GM18520 (cell line): Measurements from ENCODE around the gene PEAK1.

ENCODE experiments used
- ATAC-seq: cut with Tn5 transposase; IDR thresholded peaks from one replicate; pipeline ENCODE4 v1.9.1; 2021; ENCODE audit not compliant: unreplicated experiment

The PEAK1 gene

GRCh38 chr15:77367631-77368030 is 52.3 kb downstream of the PEAK1 start:
- ATAC-seq, result no peak

- no peak for ATAC-seq
Observed at GRCh38 chr15:77361456-77361855, 58.4 kb downstream of the PEAK1 start.

GRCh38 chr15:77358545-77359240 is 61.2 kb downstream of the PEAK1 start:
- ATAC-seq, result no peak

GRCh38 chr15:77356305-77356704 is 63.6 kb downstream of the PEAK1 start:
- ATAC-seq, result no peak

GRCh38 chr15:77355321-77355720 is 64.6 kb downstream of the PEAK1 start:
- ATAC-seq, result no peak

- ATAC-seq, result no peak
Observed at GRCh38 chr15:77354063-77354462, 65.8 kb downstream of the PEAK1 start.

GRCh38 chr15:77352887-77353286 is 67.0 kb downstream of the PEAK1 start:
- no peak for ATAC-seq

GRCh38 chr15:77350792-77351191 is 69.1 kb downstream of the PEAK1 start:
- ATAC-seq, result no peak

- ATAC-seq, result no peak
Observed at GRCh38 chr15:77349666-77350065, 70.2 kb downstream of the PEAK1 start.

- no peak for ATAC-seq
Observed at GRCh38 chr15:77348511-77348910, 71.4 kb downstream of the PEAK1 start.

GRCh38 chr15:77347197-77347596 is 72.7 kb downstream of the PEAK1 start:
- no peak for ATAC-seq

- ATAC-seq, result no peak
Observed at GRCh38 chr15:77346245-77347036, 73.5 kb downstream of the PEAK1 start.

GRCh38 chr15:77342807-77343206 is 77.1 kb downstream of the PEAK1 start:
- no peak for ATAC-seq

GRCh38 chr15:77340245-77340644 is 79.7 kb downstream of the PEAK1 start:
- ATAC-seq, result no peak

GRCh38 chr15:77336006-77336405 is 83.9 kb downstream of the PEAK1 start:
- no peak for ATAC-seq

- no peak for ATAC-seq
Observed at GRCh38 chr15:77335298-77335697, 84.6 kb downstream of the PEAK1 start.

- ATAC-seq, result no peak
Observed at GRCh38 chr15:77333166-77333565, 86.7 kb downstream of the PEAK1 start.

GRCh38 chr15:77329202-77329601 is 90.7 kb downstream of the PEAK1 start:
- ATAC-seq, result no peak

- ATAC-seq, result no peak
Observed at GRCh38 chr15:77327844-77328529, 91.9 kb downstream of the PEAK1 start.

GRCh38 chr15:77327168-77327567 is 92.7 kb downstream of the PEAK1 start:
- no peak for ATAC-seq

- no peak for ATAC-seq
Observed at GRCh38 chr15:77326366-77326765, 93.5 kb downstream of the PEAK1 start.

GRCh38 chr15:77312523-77312922 is 107.4 kb downstream of the PEAK1 start:
- no peak for ATAC-seq
